ENCODE measurements around the gene KATNB1. TPM values are rescaled to one million over a fixed set of nuclear protein-coding genes. Genes with fewer than 3 reads are reported as not detected.

Gene KATNB1
- total and polyA plus RNA-seq, 2 donors (not counting 1 experiment from before 2014, with no cell fraction given) = 6.7 to 15.2 TPM

DNA sequence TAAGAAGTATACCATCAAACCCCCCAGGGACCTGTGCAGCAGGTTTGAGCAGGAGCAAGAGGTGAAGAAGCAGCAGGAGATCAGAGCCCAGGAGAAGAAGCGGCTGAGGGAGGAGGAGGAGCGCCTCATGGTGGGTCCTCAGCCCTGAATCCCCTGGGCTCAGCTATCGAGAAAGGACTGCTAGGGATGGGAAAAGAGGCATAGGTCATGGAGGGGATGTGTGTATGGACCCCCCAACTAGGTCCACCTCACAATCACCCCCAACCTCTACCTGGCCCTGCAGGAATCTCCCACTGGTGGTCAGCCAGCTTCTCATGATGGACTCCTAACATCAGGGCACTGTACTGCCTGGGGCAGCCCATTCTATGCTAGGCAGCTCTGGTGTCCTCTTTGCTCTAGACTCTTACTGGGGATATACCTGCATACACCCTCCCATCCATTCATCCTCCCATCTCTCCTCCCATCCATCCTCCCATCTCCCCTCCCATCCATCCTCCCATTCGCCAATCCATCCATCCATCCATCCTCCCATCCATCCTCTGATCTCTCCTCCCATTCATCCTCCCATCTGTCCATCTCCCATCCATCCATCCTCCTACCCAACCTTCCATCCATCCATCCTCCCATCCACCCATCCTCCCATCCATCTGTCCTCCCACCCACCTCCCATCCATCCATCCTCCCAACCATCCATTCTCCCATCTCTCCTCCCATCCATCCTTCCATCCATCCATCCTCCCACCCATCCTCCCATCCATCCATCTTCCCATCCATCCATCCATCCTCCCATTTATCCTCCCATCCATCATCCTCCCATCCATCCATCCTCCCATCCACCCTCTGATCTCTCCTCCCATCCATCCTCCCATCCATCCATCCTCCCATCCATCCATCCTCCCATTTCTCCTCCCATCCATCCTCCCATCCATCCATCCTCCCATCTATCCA lies 30.4 kb upstream of the KATNB1 start:
- Histone ChIP-seq H3K27ac (ENCODE audit: insufficient read depth, low read length) (no peak overlapping the region), H3K9me3 (ENCODE audit: control insufficient read depth, insufficient read depth, low read depth, low read length) (no peaks in the 10 kb centered on the region), H2AFZ (ENCODE audit: low read length) (no peak overlapping the region), H3K79me2 (ENCODE audit: control insufficient read depth, insufficient read depth, low read length) (no peaks in the 10 kb centered on the region), H4K20me1 (ENCODE audit: control insufficient read depth, extremely low read depth, insufficient read depth, low read length) (no peaks in the 10 kb centered on the region), H3K4me2 (ENCODE audit: extremely low read depth, insufficient read depth, low read length) (no peak overlapping the region), H3K4me1 (ENCODE audit: control insufficient read depth, extremely low read depth, insufficient read depth, low read length) (no peaks in the 10 kb centered on the region), H3K4me3 (replicated peaks in 1 of 4; ENCODE audit: control extremely low read depth in 1 of 4, insufficient read depth in 1 of 4, low read depth in 3 of 4, low read length in 4 of 4) (no peak overlapping the region), H3K36me3 (ENCODE audit: control insufficient read depth, insufficient read depth, low read length) (no peaks in the 10 kb centered on the region), H3K27me3 (ENCODE audit: control insufficient read depth, insufficient read depth, low read length) (peaks cover 6% of the 10 kb centered on the region), H3K9ac (ENCODE audit: insufficient read depth, low read length) (no peak overlapping the region)
- no peak for TF ChIP-seq EZH2 (IDR thresholded peaks at IDR 0.05; ENCODE audit: low read length, missing control alignments)
- TF ChIP-seq, protein P1, sequence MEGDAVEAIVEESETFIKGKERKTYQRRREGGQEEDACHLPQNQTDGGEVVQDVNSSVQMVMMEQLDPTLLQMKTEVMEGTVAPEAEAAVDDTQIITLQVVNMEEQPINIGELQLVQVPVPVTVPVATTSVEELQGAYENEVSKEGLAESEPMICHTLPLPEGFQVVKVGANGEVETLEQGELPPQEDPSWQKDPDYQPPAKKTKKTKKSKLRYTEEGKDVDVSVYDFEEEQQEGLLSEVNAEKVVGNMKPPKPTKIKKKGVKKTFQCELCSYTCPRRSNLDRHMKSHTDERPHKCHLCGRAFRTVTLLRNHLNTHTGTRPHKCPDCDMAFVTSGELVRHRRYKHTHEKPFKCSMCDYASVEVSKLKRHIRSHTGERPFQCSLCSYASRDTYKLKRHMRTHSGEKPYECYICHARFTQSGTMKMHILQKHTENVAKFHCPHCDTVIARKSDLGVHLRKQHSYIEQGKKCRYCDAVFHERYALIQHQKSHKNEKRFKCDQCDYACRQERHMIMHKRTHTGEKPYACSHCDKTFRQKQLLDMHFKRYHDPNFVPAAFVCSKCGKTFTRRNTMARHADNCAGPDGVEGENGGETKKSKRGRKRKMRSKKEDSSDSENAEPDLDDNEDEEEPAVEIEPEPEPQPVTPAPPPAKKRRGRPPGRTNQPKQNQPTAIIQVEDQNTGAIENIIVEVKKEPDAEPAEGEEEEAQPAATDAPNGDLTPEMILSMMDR (conservative IDR thresholded peaks at IDR 0.05 in 1 of 2, IDR thresholded peaks at IDR 0.05 in 1 of 2; ENCODE audit: low read depth in 1 of 2, low read length in 2 of 2) = no peak
- DNase-seq (ENCODE audit: low read depth in 2 of 2) = no peak

DNA sequence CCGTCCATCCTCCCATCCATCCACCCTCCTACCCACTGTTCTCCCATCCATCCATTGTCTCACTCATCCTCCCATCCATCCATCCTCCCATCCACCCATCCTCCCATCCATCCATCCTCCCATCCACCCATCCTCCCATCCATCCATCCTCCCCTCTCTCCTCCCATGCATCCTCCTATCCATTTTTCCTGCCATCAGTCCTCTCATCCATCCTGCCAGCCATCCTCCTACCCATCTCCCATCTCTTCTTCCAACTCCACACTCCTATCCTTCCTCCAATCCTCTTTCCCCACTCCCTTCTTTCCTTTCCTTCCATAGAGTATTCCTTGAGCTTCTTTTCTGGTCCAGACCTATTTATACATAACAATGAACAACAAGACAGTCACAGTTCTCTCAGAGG lies 28.9 kb upstream of the KATNB1 start:
- peaks cover 9% of the 10 kb centered on the region for H3K27me3 ChIP-seq (ENCODE audit: control insufficient read depth, insufficient read depth, low read length)
- DNase-seq (ENCODE audit: low read depth in 2 of 2) = no peak

DNA sequence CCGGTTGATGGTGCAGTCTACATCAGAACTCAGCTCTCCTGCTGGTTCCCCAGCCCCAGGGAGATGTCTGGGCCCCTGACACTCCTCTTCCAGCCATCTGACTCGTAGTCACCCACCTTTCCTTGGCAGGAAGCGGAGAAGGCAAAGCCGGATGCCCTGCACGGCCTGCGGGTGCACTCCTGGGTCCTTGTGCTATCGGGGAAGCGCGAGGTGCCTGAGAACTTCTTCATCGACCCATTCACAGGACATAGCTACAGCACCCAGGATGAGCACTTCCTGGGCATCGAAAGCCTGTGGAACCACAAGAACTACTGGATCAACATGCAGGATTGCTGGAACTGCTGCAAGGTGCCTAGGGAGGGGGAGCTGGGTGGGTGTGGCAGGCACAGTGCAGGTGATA lies 28.2 kb upstream of the KATNB1 start:
- no peaks in the 10 kb centered on the region for H3K36me3 ChIP-seq (ENCODE audit: control insufficient read depth, insufficient read depth, low read length)
- H3K79me2 ChIP-seq (ENCODE audit: control insufficient read depth, insufficient read depth, low read length) = no peaks in the 10 kb centered on the region
- H3K4me3 ChIP-seq (replicated peaks in 1 of 4; ENCODE audit: control extremely low read depth in 1 of 4, insufficient read depth in 1 of 4, low read depth in 3 of 4, low read length in 4 of 4) = no peak overlapping the region
- TF ChIP-seq, protein P1 (conservative IDR thresholded peaks at IDR 0.05 in 1 of 2, IDR thresholded peaks at IDR 0.05 in 1 of 2; ENCODE audit: low read depth in 1 of 2, low read length in 2 of 2) = no peak
- no peak for TF ChIP-seq EZH2 (IDR thresholded peaks at IDR 0.05; ENCODE audit: low read length, missing control alignments)
- no peak for DNase-seq (ENCODE audit: low read depth in 2 of 2)
- H3K9me3 ChIP-seq (ENCODE audit: control insufficient read depth, insufficient read depth, low read depth, low read length) = no peaks in the 10 kb centered on the region
- no peak overlapping the region for H2AFZ ChIP-seq (ENCODE audit: low read length)
- H3K9ac ChIP-seq (ENCODE audit: insufficient read depth, low read length) = no peak overlapping the region
- no peak overlapping the region for H3K4me2 ChIP-seq (ENCODE audit: extremely low read depth, insufficient read depth, low read length)
- H3K27ac ChIP-seq (ENCODE audit: insufficient read depth, low read length) = no peak overlapping the region
- H3K4me1 ChIP-seq (ENCODE audit: control insufficient read depth, extremely low read depth, insufficient read depth, low read length) = no peaks in the 10 kb centered on the region
- peaks cover 9% of the 10 kb centered on the region for H3K27me3 ChIP-seq (ENCODE audit: control insufficient read depth, insufficient read depth, low read length)
- H4K20me1 ChIP-seq (ENCODE audit: control insufficient read depth, extremely low read depth, insufficient read depth, low read length) = no peaks in the 10 kb centered on the region

More for the DNA sequence above, 28.9 kb upstream of the KATNB1 start:
- TF ChIP-seq, protein P1 (conservative IDR thresholded peaks at IDR 0.05 in 1 of 2, IDR thresholded peaks at IDR 0.05 in 1 of 2; ENCODE audit: low read depth in 1 of 2, low read length in 2 of 2) = no peak
- no peak for TF ChIP-seq EZH2 (IDR thresholded peaks at IDR 0.05; ENCODE audit: low read length, missing control alignments)
- Histone ChIP-seq H3K9me3 (ENCODE audit: control insufficient read depth, insufficient read depth, low read depth, low read length) (no peaks in the 10 kb centered on the region), H3K79me2 (ENCODE audit: control insufficient read depth, insufficient read depth, low read length) (no peaks in the 10 kb centered on the region), H3K27ac (ENCODE audit: insufficient read depth, low read length) (no peak overlapping the region), H3K4me1 (ENCODE audit: control insufficient read depth, extremely low read depth, insufficient read depth, low read length) (no peaks in the 10 kb centered on the region), H3K4me3 (replicated peaks in 1 of 4; ENCODE audit: control extremely low read depth in 1 of 4, insufficient read depth in 1 of 4, low read depth in 3 of 4, low read length in 4 of 4) (no peak overlapping the region), H3K4me2 (ENCODE audit: extremely low read depth, insufficient read depth, low read length) (no peak overlapping the region), H3K36me3 (ENCODE audit: control insufficient read depth, insufficient read depth, low read length) (no peaks in the 10 kb centered on the region), H3K9ac (ENCODE audit: insufficient read depth, low read length) (no peak overlapping the region), H4K20me1 (ENCODE audit: control insufficient read depth, extremely low read depth, insufficient read depth, low read length) (no peaks in the 10 kb centered on the region), H2AFZ (ENCODE audit: low read length) (no peak overlapping the region)
